MM.1S (cell line): ENCODE measurements around the gene TMEM125.

Experiments
- CTCF ChIP-seq: fragments of 300-600 bp; sonication (generic); IDR thresholded peaks from 2 replicates; pipeline ENCODE4 v1.5.1; 2016; ENCODE audit warnings: antibody characterized with exemption, low read length, mixed read lengths
- EZH2 ChIP-seq: fragments of 300-600 bp; sonication (generic); optimal IDR thresholded peaks from 2 replicates; pipeline ENCODE3; 2017; ENCODE audit warnings: low read depth, mild to moderate bottlenecking, antibody characterized with exemption, low read length, mixed read lengths

- TF ChIP-seq CTCF = no peak
- no peak for TF ChIP-seq EZH2
Observed at GRCh38 chr1:43279161-43279560, 9.4 kb downstream of the TMEM125 start.
